H1 (cell line): ENCODE data around the gene BHMT.

Source experiments
- CTCF ChIP-seq, 3 experiments: IDR thresholded peaks; 1 replicate in 2 of 3; 2 replicates in 1 of 3; pipeline versions ENCODE4 v1.5.1 to v1.6.1; 2011; ENCODE audit warnings: low read length in 3 of 3, mild to moderate bottlenecking in 3 of 3, inconsistent platforms in 2 of 3, low read depth in 1 of 3, moderate library complexity in 1 of 3; ENCODE audit not compliant: insufficient read depth in 1 of 3; ENCODE audit errors: control extremely low read depth in 1 of 3
- EZH2 ChIP-seq: fragments of 200-600 bp; sonication (generic); IDR thresholded peaks from 2 replicates; pipeline ENCODE4 v1.7.1; 2012; ENCODE audit warnings: low read depth, mild to moderate bottlenecking, moderate library complexity, low read length, inconsistent platforms; ENCODE audit not compliant: severe bottlenecking
- GABPA ChIP-seq: IDR thresholded peaks from 2 replicates; pipeline ENCODE4 v1.6.1; 2011; ENCODE audit warnings: mild to moderate bottlenecking, low read length, moderate library complexity, borderline replicate concordance; ENCODE audit not compliant: insufficient read depth
- POU5F1 ChIP-seq: IDR thresholded peaks from 2 replicates; pipeline ENCODE4 v1.6.1; 2011; ENCODE audit warnings: low read depth, mild to moderate bottlenecking, low read length, moderate library complexity

- TF ChIP-seq CTCF (IDR thresholded peaks at IDR 0.05; ENCODE audit: control extremely low read depth in 1 of 3, insufficient read depth in 1 of 3, low read depth in 1 of 3, low read length in 3 of 3) (peak in 2 of 3 experiments; percentile 2 to 7; a peak in 2 of 4 replicates), EZH2 (no peak), POU5F1 (no peak), GABPA (no peak)
These were observed 35.8 kb upstream of the BHMT start for GRCh38 chr5:79075646-79076426.
